CD4-positive, alpha-beta T cell (primary cell): ENCODE data around the gene HMOX1. TPM values are rescaled to one million over a fixed set of nuclear protein-coding genes. Genes with fewer than 3 reads are reported as not detected.

Experiments
- ATAC-seq: fragments of 200-7000 bp; cut with Tn5 transposase; one replicate; pipeline ENCODE4 v1.10.0; 2022; ENCODE audit warnings: mild to moderate bottlenecking; ENCODE audit not compliant: poor library complexity
- CTCF ChIA-PET: fragments of 350-600 bp; sonication (Branson Sonifier 250); formaldehyde crosslinking; loops from one replicate; lab custom pipeline; 2021; ENCODE audit warnings: antibody characterized with exemption, inconsistent platforms; lab: Charles Lee
- POLR2A ChIA-PET: fragments of 350-600 bp; sonication (Branson Sonifier 250); formaldehyde crosslinking; loops from one replicate; lab custom pipeline; 2021; ENCODE audit warnings: antibody characterized with exemption, inconsistent platforms; lab: Charles Lee
- DNase-seq, 14 experiments: peaks; one replicate each; pipeline ENCODE4 v3.0.0-alpha.2; 2013 to 2020; ENCODE audit warnings: mixed read lengths in 2 of 14
- H3K27ac ChIP-seq, 2 donors: one replicate each; pipeline versions ENCODE4 v1.5.1 to v1.7.0; 2013; ENCODE audit warnings: low read length in 2 of 2, low read depth in 1 of 2, mild to moderate bottlenecking in 1 of 2
- H3K27me3 ChIP-seq, 2 experiments: 1 replicate in 1 of 2; 2 replicates in 1 of 2; pipeline versions ENCODE4 v1.6.1 to v1.7.0; 2013; ENCODE audit warnings: low read length in 2 of 2, control low read depth in 1 of 2, mild to moderate bottlenecking in 1 of 2, moderate library complexity in 1 of 2; ENCODE audit not compliant: insufficient read depth in 2 of 2, control insufficient read depth in 1 of 2
- H3K36me3 ChIP-seq: one replicate; pipeline ENCODE4 v1.6.1; 2013; ENCODE audit warnings: low read length, control low read depth; ENCODE audit not compliant: insufficient read depth
- H3K4me1 ChIP-seq: one replicate; pipeline ENCODE4 v1.6.1; 2013; ENCODE audit warnings: low read length, control low read depth; ENCODE audit not compliant: insufficient read depth
- H3K4me3 ChIP-seq: one replicate; pipeline ENCODE4 v1.5.1; 2013; ENCODE audit warnings: mild to moderate bottlenecking, low read length, moderate library complexity
- H3K9me3 ChIP-seq, 2 experiments: 1 replicate in 1 of 2; 2 replicates in 1 of 2; pipeline versions ENCODE4 v1.6.1 to v1.7.0; 2013; ENCODE audit warnings: low read length in 2 of 2, mild to moderate bottlenecking in 2 of 2, control low read depth in 1 of 2, moderate library complexity in 1 of 2; ENCODE audit not compliant: control insufficient read depth in 1 of 2, insufficient read depth in 1 of 2
- H3K27ac Mint-ChIP-seq: one replicate; pipeline ENCODE4 v1.8.0; 2020; ENCODE audit warnings: mixed read lengths
- H3K27me3 Mint-ChIP-seq: one replicate; pipeline ENCODE4 v1.8.0; 2021; ENCODE audit warnings: mixed read lengths
- H3K36me3 Mint-ChIP-seq: one replicate; pipeline ENCODE4 v1.8.0; 2021; ENCODE audit warnings: low read depth, mixed read lengths
- H3K4me1 Mint-ChIP-seq: one replicate; pipeline ENCODE4 v1.8.0; 2021; ENCODE audit warnings: low read depth, mixed read lengths
- H3K4me3 Mint-ChIP-seq: one replicate; pipeline ENCODE4 v1.8.0; 2020; ENCODE audit warnings: mild to moderate bottlenecking, mixed read lengths
- H3K9me3 Mint-ChIP-seq: one replicate; pipeline ENCODE4 v1.8.0; 2020; ENCODE audit warnings: mixed read lengths
- CTCF ChIP-seq: fragments of 200-600 bp; IDR thresholded peaks from one replicate; pipeline ENCODE4 v1.8.0; 2022; ENCODE audit warnings: antibody characterized with exemption, mild to moderate bottlenecking
- intact Hi-C, 2 experiments: fragments of 100-400 bp; cut with DNase I in 1 of 2; cut with micrococcal nuclease in 1 of 2; formaldehyde crosslinking; loops; one replicate each; pipeline versions ENCODE4 v1.15.1 to v1.9.0; 2023 to 2025; cut with DNase I, micrococcal nuclease
- total RNA-seq, 174 experiments: library from RNA in 2 of 174; stranded (reverse) in 2 of 174; gene quantifications; one replicate each; pipeline ENCODE4 v1.2.3 and lab custom pipeline; 2021 to 2026

Gene HMOX1
- total RNA-seq, 2 experiments from 2014 or later = 1.1 to 1.5 TPM

- peaks cover 18% of the 10 kb centered on the region for H3K4me1 Mint-ChIP-seq
- peaks cover 34% of the 10 kb centered on the region for H3K4me1 ChIP-seq
- intact Hi-C loops = loop anchor here (1.0 to 5.0 kb wide), 5 partner anchors 48 to 1107 kb away; partner anchors contain the start of genes FOXRED2 (in 1 of the 2), HMGXB4 (in 1 of the 2) and TOM1 (in 1 of the 2)
- DNase-seq = peak; percentile 94 to 99 (median 96)
- POLR2A ChIA-PET = interaction anchor here (2.6 kb wide), 1 partner anchor 100 kb away, joined by 14 read pairs; the partner anchor contains the start of gene TOM1
- ATAC-seq = peak; percentile 98
- H3K9me3 ChIP-seq = no peaks in the 10 kb centered on the region
- peak within 1 kb of the TSS; percentile 98 for H3K4me3 Mint-ChIP-seq
- H3K27me3 Mint-ChIP-seq = no peaks in the 10 kb centered on the region
- H3K4me3 ChIP-seq = peak within 1 kb of the TSS; percentile 87
- peaks cover 40% of the 10 kb centered on the region for H3K36me3 Mint-ChIP-seq
- no peaks in the 10 kb centered on the region for H3K27me3 ChIP-seq
- CTCF ChIA-PET = no interaction called here
- peak within 1 kb of the TSS; percentile 95 for H3K27ac Mint-ChIP-seq
- no peak for TF ChIP-seq CTCF
- H3K27ac ChIP-seq = peak within 1 kb of the TSS; percentile 12 to 69
- peaks cover 9% of the 10 kb centered on the region for H3K36me3 ChIP-seq
- no peaks in the 10 kb centered on the region for H3K9me3 Mint-ChIP-seq
Observed at GRCh38 chr22:35399678-35400500, 19.0 kb downstream of the HMOX1 start, which contains the start of gene MCM5. TSS of gene MCM5 (plus strand) at chr22:35400140. CDS start at chr22:35400439, 299 bp downstream.

- Mint-ChIP-seq H3K36me3 (peaks cover 45% of the 10 kb centered on the region), H3K4me3 (peak overlapping the region; percentile 98), H3K4me1 (peaks cover 18% of the 10 kb centered on the region), H3K9me3 (no peaks in the 10 kb centered on the region), H3K27me3 (no peaks in the 10 kb centered on the region), H3K27ac (peak overlapping the region; percentile 95)
- Histone ChIP-seq H3K9me3 (no peaks in the 10 kb centered on the region), H3K4me3 (peak overlapping the region; percentile 87), H3K27ac (peak overlapping the region in 1 of 2 donors; percentile 2), H3K4me1 (peaks cover 34% of the 10 kb centered on the region), H3K27me3 (no peaks in the 10 kb centered on the region), H3K36me3 (peaks cover 9% of the 10 kb centered on the region)
- CTCF ChIA-PET = no interaction called here
- POLR2A ChIA-PET = interaction anchor here (2.6 kb wide), 1 partner anchor 101 kb away, joined by 14 read pairs; the partner anchor contains the start of gene TOM1
- intact Hi-C loops = loop anchor here in 1 of 2 experiments (1.0 kb wide), 1 partner anchor 101 kb away; the partner anchor contains the start of gene TOM1
- TF ChIP-seq CTCF = no peak
- DNase-seq (peak in 6 of 14 experiments; percentile 3 to 47 (median 28)), ATAC-seq (no peak)
Observed at GRCh38 chr22:35400501-35400790, 19.6 kb downstream of the HMOX1 start.

GRCh38 chr22:35401863-35402262 lies 21.0 kb downstream of the HMOX1 start:
- intact Hi-C loops = no loop called here
- POLR2A ChIA-PET = no interaction called here
- Histone ChIP-seq H3K27ac (no peak overlapping the region), H3K36me3 (peaks cover 19% of the 10 kb centered on the region), H3K9me3 (no peaks in the 10 kb centered on the region), H3K27me3 (no peaks in the 10 kb centered on the region), H3K4me1 (peaks cover 34% of the 10 kb centered on the region), H3K4me3 (no peak overlapping the region)
- Mint-ChIP-seq H3K27ac (peak overlapping the region; percentile 56), H3K9me3 (no peaks in the 10 kb centered on the region), H3K4me3 (peak overlapping the region; percentile 86), H3K4me1 (peaks cover 18% of the 10 kb centered on the region), H3K27me3 (no peaks in the 10 kb centered on the region), H3K36me3 (peaks cover 60% of the 10 kb centered on the region)
- ATAC-seq (no peak), DNase-seq (no peak)
- TF ChIP-seq CTCF = no peak
- CTCF ChIA-PET = no interaction called here
